HepG2 (cell line): ENCODE measurements around the gene CACNA1C. TPM values are rescaled to one million over a fixed set of nuclear protein-coding genes. Genes with fewer than 3 reads are reported as not detected.
A peak's percentile ranks its signal among the peaks of the same experiment; 100 is the strongest.

Experiments
- ATAC-seq: fragments of 200-7000 bp; cut with Tn5 transposase; 3 replicates; pipeline ENCODE4 v1.9.1; 2020; ENCODE audit warnings: mild to moderate bottlenecking, moderate library complexity
- BruUV-seq: library from RNA; stranded (reverse); fragments of 400-500 nt; replicated peaks from 2 replicates; lab custom pipeline; 2021; lab: Mats Ljungman, UMichigan
- CTCF ChIA-PET: fragments of 300-600 bp; formaldehyde crosslinking; extraction: SDS; loops from one replicate; lab custom pipeline; 2021; ENCODE audit warnings: low total read pairs, inconsistent platforms, low intra/inter-chr PET ratio; lab: Yijun Ruan, JAX
- POLR2A ChIA-PET: fragments of 350-600 bp; sonication (Branson Sonifier 250); formaldehyde crosslinking; loops from one replicate; lab custom pipeline; 2020; ENCODE audit warnings: antibody characterized with exemption, inconsistent platforms; lab: Yijun Ruan, JAX
- DNase-seq: peaks from one replicate; pipeline ENCODE4 v3.0.0-alpha.2; 2015; ENCODE audit warnings: low spot score
- FAIRE-seq: peaks from 3 replicates; lab custom pipeline; 2011; peaks lifted over from hg19 to GRCh38; lab: Jason Lieb, UNC
- H2AFZ ChIP-seq: one replicate; pipeline ENCODE4 v1.6.1; 2011; ENCODE audit warnings: low read length, inconsistent platforms
- H3K27ac ChIP-seq: fragments of 300-600 bp; 3 replicates; pipeline ENCODE4 v1.8.0; 2011; ENCODE audit warnings: mixed run types, mild to moderate bottlenecking, mixed read lengths, low read length, inconsistent platforms; ENCODE audit not compliant: insufficient read depth; ENCODE audit errors: extremely low read length
- H3K27me3 ChIP-seq, 2 experiments: fragments of 200-600 bp in 1 of 2; 2 replicates in 1 of 2; 3 replicates in 1 of 2; pipeline versions ENCODE4 v1.6.0 to v1.8.0; 2011; ENCODE audit warnings: low read length in 2 of 2, mild to moderate bottlenecking in 2 of 2, moderate library complexity in 2 of 2, inconsistent platforms in 1 of 2; ENCODE audit not compliant: insufficient read depth in 2 of 2, control insufficient read depth in 1 of 2
- H3K36me3 ChIP-seq, 2 experiments: fragments of 200-600 bp in 1 of 2; replicated peaks in 1 of 2; 2 replicates in 1 of 2; 3 replicates in 1 of 2; pipeline versions ENCODE4 v1.5.1 to v1.8.0; 2011; ENCODE audit warnings: low read length in 2 of 2, inconsistent platforms in 1 of 2; ENCODE audit not compliant: insufficient read depth in 2 of 2, control insufficient read depth in 1 of 2
- H3K4me1 ChIP-seq: 2 replicates; pipeline ENCODE4 v1.5.1; 2012; ENCODE audit warnings: low read length, inconsistent platforms; ENCODE audit not compliant: insufficient read depth
- H3K4me2 ChIP-seq: 2 replicates; pipeline ENCODE4 v1.6.0; 2011; ENCODE audit warnings: low read depth, low read length, inconsistent platforms
- H3K4me3 ChIP-seq, 3 experiments: fragments of 200-600 bp in 1 of 3; sonication (generic), shearing (Covaris generic) in 1 of 3; replicated peaks in 1 of 3; 2 replicates each; pipeline ENCODE4 v1.5.1; 2011 to 2016; ENCODE audit warnings: low read length in 3 of 3, inconsistent platforms in 2 of 3, low read depth in 2 of 3, mild to moderate bottlenecking in 2 of 3, control low read depth in 1 of 3, mixed read lengths in 1 of 3; ENCODE audit not compliant: insufficient read depth in 1 of 3
- H3K79me2 ChIP-seq: one replicate; pipeline ENCODE4 v1.6.1; 2011; ENCODE audit warnings: low read length, inconsistent platforms; ENCODE audit not compliant: insufficient read depth
- H3K9ac ChIP-seq: 2 replicates; pipeline ENCODE4 v1.6.0; 2011; ENCODE audit warnings: mild to moderate bottlenecking, low read depth, low read length, inconsistent platforms; ENCODE audit not compliant: insufficient read depth
- H3K9me3 ChIP-seq: 2 replicates; pipeline ENCODE4 v1.5.1; 2012; ENCODE audit warnings: mild to moderate bottlenecking, low read length
- H4K20me1 ChIP-seq: 2 replicates; pipeline ENCODE4 v1.6.0; 2011; ENCODE audit warnings: inconsistent platforms, mild to moderate bottlenecking, low read length, moderate library complexity; ENCODE audit not compliant: insufficient read depth
- CREB1 ChIP-seq, 2 experiments: fragments of 450-650 bp in 1 of 2; IDR thresholded peaks; 2 replicates each; pipeline ENCODE4 v1.6.1; 2016 to 2017; ENCODE audit warnings: control low read depth in 1 of 2, mild to moderate bottlenecking in 1 of 2, missing compliant biosample characterization in 1 of 2, missing genetic modification characterization in 1 of 2
- FOXA3 ChIP-seq: IDR thresholded peaks from 2 replicates; pipeline ENCODE4 v1.6.1; 2016; ENCODE audit warnings: missing genetic modification reagents, missing compliant biosample characterization
- HNF1B ChIP-seq: sonication (generic); formaldehyde crosslinking; IDR thresholded peaks from 2 replicates; pipeline ENCODE4 v1.5.1; 2020; ENCODE audit warnings: mild to moderate bottlenecking, moderate library complexity, missing genetic modification reagents
- KLF9 ChIP-seq: IDR thresholded peaks from 2 replicates; pipeline ENCODE4 v1.6.1; 2016; ENCODE audit warnings: low read depth
- PHB2 ChIP-seq: fragments of 450-650 bp; IDR thresholded peaks from 2 replicates; pipeline ENCODE4 v1.6.1; 2018; ENCODE audit not compliant: partially characterized antibody
- PITX1 ChIP-seq: sonication (generic); formaldehyde crosslinking; IDR thresholded peaks from 2 replicates; pipeline ENCODE4 v1.5.1; 2020; ENCODE audit warnings: mild to moderate bottlenecking, missing genetic modification reagents
- ZFP41 ChIP-seq: sonication (generic); formaldehyde crosslinking; IDR thresholded peaks from 2 replicates; pipeline ENCODE4 v1.4.0; 2020; ENCODE audit warnings: mild to moderate bottlenecking, missing genetic modification reagents, borderline replicate concordance
- ZNF235 ChIP-seq: sonication (generic); formaldehyde crosslinking; IDR thresholded peaks from 2 replicates; pipeline ENCODE4 v1.8.1; 2023; ENCODE audit warnings: mild to moderate bottlenecking, missing genetic modification reagents, borderline replicate concordance
- WGBS: methylation state at CpG from one replicate; pipeline ENCODE4 v1.1.6; 2017; ENCODE audit warnings: low lambda C conversion rate; 5-methylcytosine and 5-hydroxymethylcytosine counted together
- in situ Hi-C: cut with HindIII; loops from 2 replicates; pipeline ENCODE4 v1.10.0; 2017; ENCODE audit warnings: low pct_unique_long_range_greater_than_20kb; ENCODE audit not compliant: extremely low pct_ligation_motif_present
- intact Hi-C: fragments of 100-400 bp; cut with micrococcal nuclease; formaldehyde crosslinking; loops from one replicate; pipeline ENCODE4 v1.10.0; 2022; ENCODE audit not compliant: unreplicated experiment
- polyA plus RNA-seq, 8 experiments: library from polyadenylated mRNA; depleted of rRNA in 3 of 8; stranded (reverse) in 7 of 8; unstranded in 1 of 8; fragments of >200 nt; fragmentation: Illumina TruSeq in 4 of 8; extraction: Trizol in 4 of 8; gene quantifications; 2 replicates each; pipeline versions ENCODE4 v1.2.1 to v1.2.3, GENCODE V29; 2011 to 2016; ENCODE audit warnings: low read depth in 4 of 8, missing spikeins in 1 of 8, mixed read lengths in 1 of 8; ENCODE audit not compliant: insufficient read depth in 1 of 8
- total RNA-seq, 5 experiments: library from RNA; depleted of rRNA; stranded (reverse); fragments of >200 nt; fragmentation: Illumina TruSeq; extraction: Trizol; gene quantifications; 2 replicates each; pipeline ENCODE4 v1.2.3, GENCODE V29; 2016; ENCODE audit warnings: low read depth in 1 of 5
- TF ChIP-seq, protein P1 (sequence below): IDR thresholded peaks from 2 replicates; pipeline ENCODE4 v1.6.1; 2018; ENCODE audit warnings: missing genetic modification reagents, mild to moderate bottlenecking, missing compliant biosample characterization

The CACNA1C gene
- total and polyA plus RNA-seq, 2 of the 13 experiments (the other 11 are each of a cell fraction or from before 2014, with no cell fraction given) = not detected

- TF ChIP-seq PHB2 (no peak), ZFP41 (CRISPR knock-in tag) (no peak), FOXA3 (CRISPR knock-in tag) (no peak), KLF9 (CRISPR knock-in tag) (no peak), HNF1B (CRISPR knock-in tag) (no peak), ZNF235 (no peak), PITX1 (no peak), CREB1 (IDR thresholded peaks at IDR 0.05) (0 out of 2 replicates have a peak, but pooled peaks have one; percentile 21), CREB1 (CRISPR knock-in tag; IDR thresholded peaks at IDR 0.05) (no peak)
- TF ChIP-seq, protein P1, sequence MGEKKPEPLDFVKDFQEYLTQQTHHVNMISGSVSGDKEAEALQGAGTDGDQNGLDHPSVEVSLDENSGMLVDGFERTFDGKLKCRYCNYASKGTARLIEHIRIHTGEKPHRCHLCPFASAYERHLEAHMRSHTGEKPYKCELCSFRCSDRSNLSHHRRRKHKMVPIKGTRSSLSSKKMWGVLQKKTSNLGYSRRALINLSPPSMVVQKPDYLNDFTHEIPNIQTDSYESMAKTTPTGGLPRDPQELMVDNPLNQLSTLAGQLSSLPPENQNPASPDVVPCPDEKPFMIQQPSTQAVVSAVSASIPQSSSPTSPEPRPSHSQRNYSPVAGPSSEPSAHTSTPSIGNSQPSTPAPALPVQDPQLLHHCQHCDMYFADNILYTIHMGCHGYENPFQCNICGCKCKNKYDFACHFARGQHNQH (CRISPR knock-in tag) = no peak
- TF ChIP-seq, all 625 proteins: peak for 1
- intact Hi-C loops (no loop called here), in situ Hi-C loops (no loop called here)
- DNase-seq (no peak), FAIRE-seq (no peak), ATAC-seq (no peak)
- no peak overlapping the region for H3K4me2 ChIP-seq
- no peak overlapping the region for H2AFZ ChIP-seq
- peaks cover 22 to 85% of the 10 kb centered on the region in 2 experiments for H3K27me3 ChIP-seq
- H4K20me1 ChIP-seq = no peaks in the 10 kb centered on the region
- no peaks in the 10 kb centered on the region for H3K4me1 ChIP-seq
- no peak overlapping the region for H3K4me3 ChIP-seq
- H3K9me3 ChIP-seq = no peaks in the 10 kb centered on the region
- BruUV-seq = no TSS peak
- WGBS = 9% methylated on average over 6 of the region's 6 CpGs
- POLR2A ChIA-PET = no interaction called here
- no peaks in the 10 kb centered on the region for H3K79me2 ChIP-seq
- CTCF ChIA-PET = no interaction called here
- no peak overlapping the region for H3K27ac ChIP-seq
- H3K36me3 ChIP-seq = no peaks in the 10 kb centered on the region
- no peak overlapping the region for H3K9ac ChIP-seq
Observed at GRCh38 chr12:2628401-2628800, 575.6 kb downstream of the CACNA1C start.
